RWPE1 (cell line): ENCODE measurements around the gene PLCD1.

Experiments used
- CTCF ChIA-PET: fragments of 350-600 bp; sonication (Branson Sonifier 250); formaldehyde crosslinking; extraction: SDS; loops from one replicate; lab custom pipeline; 2021; lab: Yijun Ruan, JAX
- POLR2A ChIA-PET: fragments of 400-600 bp; formaldehyde crosslinking; extraction: SDS; loops from one replicate; lab custom pipeline; 2020; ENCODE audit warnings: antibody characterized with exemption; ENCODE audit not compliant: low non-redundant PET; lab: Yijun Ruan, JAX
- DNase-seq: peaks from one replicate; pipeline ENCODE4 v3.0.0; 2012; ENCODE audit warnings: low spot score
- H3K27ac ChIP-seq: fragments of 450-650 bp; 2 replicates; pipeline ENCODE4 v1.5.1; 2017
- CTCF ChIP-seq: fragments of 450-650 bp; conservative IDR thresholded peaks from 2 replicates; pipeline ENCODE4 v1.5.1; 2017; ENCODE audit warnings: low read depth, mild to moderate bottlenecking

The PLCD1 gene

DNA sequence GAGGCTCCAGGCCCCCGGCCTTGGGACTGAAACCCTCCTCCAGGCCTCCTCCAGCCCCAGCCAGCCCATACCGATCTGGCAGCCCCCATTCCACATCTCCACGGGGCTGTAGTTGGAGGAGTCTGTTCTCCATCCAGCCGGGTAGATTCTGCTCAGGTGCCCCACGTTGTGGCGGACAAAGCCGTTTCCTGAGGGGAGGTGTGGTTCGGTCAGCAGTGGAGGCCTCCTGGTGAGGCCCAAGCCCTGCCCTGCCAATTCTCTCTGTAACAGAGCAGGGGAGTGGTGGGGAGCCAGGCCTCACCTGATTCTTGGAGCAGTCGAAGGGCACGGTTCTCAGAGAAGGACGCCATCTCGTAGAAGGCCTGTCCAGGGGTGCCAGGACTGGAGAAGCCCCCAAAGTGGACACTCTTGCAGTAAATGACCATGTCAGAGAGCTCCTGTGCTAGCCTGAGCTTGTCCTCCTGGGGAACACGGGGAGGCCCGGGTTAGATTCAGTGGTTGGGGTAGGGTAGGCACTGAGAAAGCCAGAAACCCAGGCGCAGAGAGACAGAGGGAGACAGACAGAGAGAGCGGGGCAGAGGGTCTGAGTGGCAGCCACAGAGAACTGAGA is 20.4 kb downstream of the PLCD1 start:
- ChIA-PET CTCF (no interaction called here), POLR2A (no interaction called here)
- no peak for TF ChIP-seq CTCF
- DNase-seq: no peak
- H3K27ac ChIP-seq: peak overlapping the region; percentile 35

- ChIA-PET CTCF (no interaction called here), POLR2A (no interaction called here)
- no peak for DNase-seq
- H3K27ac ChIP-seq: peak overlapping the region; percentile 35
- TF ChIP-seq CTCF: no peak
These were observed 21.2 kb downstream of the PLCD1 start for GRCh38 chr3:38008191-38008701.

GRCh38 chr3:38007754-38008090 is 21.7 kb downstream of the PLCD1 start:
- no peak for TF ChIP-seq CTCF
- ChIA-PET POLR2A (no interaction called here), CTCF (no interaction called here)
- peak overlapping the region; percentile 58 for H3K27ac ChIP-seq
- no peak for DNase-seq

DNA sequence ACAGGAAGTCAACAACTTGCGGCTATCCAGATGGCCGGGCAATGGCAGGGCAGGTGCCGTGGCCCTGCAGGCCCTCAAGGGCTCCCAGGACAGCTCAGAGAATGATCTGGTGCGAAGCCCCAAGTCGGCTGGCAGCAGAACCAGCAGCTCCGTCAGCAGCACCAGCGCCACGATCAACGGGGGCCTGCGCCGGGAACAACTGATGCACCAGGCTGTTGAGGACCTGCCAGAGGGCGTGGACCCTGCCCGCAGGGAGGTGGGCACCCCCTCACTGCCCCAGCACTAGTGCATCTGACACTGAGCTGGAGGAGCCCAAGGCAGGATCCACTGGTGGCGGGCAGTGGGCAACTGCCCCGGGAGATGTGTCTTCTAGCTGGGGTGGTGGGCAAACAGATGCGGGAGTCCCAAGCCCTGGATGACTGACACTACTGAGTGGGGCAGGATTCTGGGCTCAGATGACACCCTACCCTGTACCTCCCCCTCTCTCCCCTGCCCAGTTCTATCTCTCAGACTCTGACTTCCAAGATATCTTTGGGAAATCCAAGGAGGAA is 22.9 kb downstream of the PLCD1 start:
- no peak for DNase-seq
- no peak for TF ChIP-seq CTCF
- H3K27ac ChIP-seq: peak overlapping the region; percentile 58
- CTCF ChIA-PET: no interaction called here
- POLR2A ChIA-PET: no interaction called here

GRCh38 chr3:38006031-38006430 is 23.4 kb downstream of the PLCD1 start:
- H3K27ac ChIP-seq: peak overlapping the region; percentile 58
- TF ChIP-seq CTCF: no peak
- ChIA-PET CTCF (no interaction called here), POLR2A (no interaction called here)
- no peak for DNase-seq

- H3K27ac ChIP-seq: peak overlapping the region; percentile 58
- no peak for DNase-seq
- ChIA-PET POLR2A (no interaction called here), CTCF (interaction anchor here (0.7 to 1.2 kb wide), 4 partner anchors 10 to 324 kb away, joined by 3 to 5 read pairs (median 4); no protein-coding TSS in a partner anchor)
- TF ChIP-seq CTCF: no peak
These were observed 24.1 kb downstream of the PLCD1 start for GRCh38 chr3:38005076-38006020.
